Activated T-cell treated with anti-CD3 and anti-CD28 coated beads for 24 hours (primary cell): ENCODE data around the gene PLXNB2.
A peak's percentile ranks its signal among the peaks of the same experiment; 100 is the strongest.

Experiments used
- DNase-seq: peaks from one replicate; pipeline ENCODE4 v3.0.0-alpha.2; 2020; ENCODE audit warnings: low read depth

Gene PLXNB2

DNA sequence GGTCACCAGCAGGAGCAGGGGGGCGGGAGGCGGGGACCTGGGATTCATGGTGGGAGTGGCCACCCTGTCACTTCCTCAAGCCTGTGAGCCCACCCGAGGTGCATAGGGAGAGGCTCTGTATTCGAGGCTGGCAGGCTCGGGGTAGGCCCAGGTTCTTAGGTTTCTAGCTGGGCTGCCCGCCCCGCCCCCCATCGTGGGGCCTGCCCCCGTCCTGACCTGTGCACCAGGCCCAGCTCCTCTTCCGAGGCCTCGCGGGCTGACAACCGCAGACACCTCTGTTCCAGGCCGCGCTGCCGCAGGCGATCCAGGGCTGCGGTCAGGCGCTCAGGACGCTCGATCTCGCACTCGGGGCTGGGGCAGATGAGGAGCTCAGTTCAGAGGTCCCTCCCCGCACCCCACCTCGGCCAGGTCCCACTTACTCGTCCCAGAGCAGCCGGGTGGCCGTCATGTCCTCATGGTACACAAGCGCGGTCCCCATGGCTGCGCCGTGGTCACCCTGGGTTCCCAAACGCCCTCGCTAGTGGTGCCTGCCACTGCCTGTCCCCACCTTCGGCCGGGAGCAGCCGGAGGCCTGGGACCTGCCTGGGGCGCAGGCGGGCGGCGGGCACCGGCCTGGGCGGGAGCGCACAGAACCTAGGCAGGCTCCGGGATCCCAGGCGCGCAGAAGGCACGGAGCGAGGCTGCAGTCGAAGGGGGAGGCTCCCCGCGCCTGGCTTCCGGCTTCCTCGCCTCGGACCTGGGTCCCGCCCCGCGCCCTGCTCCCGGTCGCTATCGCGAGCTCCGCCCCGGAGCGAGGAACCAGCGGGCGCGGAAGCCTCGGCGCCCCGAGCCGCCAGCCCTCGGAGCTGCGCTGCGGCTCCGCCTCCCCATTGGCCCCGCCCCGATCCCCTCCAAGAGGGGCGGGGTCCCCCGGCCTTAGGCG is 56.6 kb downstream of the PLXNB2 start, which contains the start of gene HDAC10:
HDAC10 (minus strand) TSS at position 711 of the 922 bp plus-strand sequence; CDS start at position 478, 233 bp downstream.
- peak; percentile 74 for DNase-seq

DNA sequence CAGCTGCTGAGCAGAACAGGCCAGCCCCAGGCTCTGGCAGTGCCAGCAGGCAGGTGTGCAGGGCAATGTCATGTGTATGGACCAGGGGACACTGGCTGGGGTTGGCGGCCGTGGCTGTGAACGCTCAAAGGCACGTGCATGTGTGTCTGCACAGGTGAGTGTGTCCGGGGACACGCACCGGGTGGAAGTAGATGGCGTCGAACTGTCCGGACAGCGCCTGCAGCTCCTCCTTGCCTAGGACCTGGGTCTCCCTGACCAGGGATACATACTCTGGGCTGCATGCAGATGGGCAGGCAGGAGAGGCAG is 57.2 kb downstream of the PLXNB2 start:
- no peak for DNase-seq

DNA sequence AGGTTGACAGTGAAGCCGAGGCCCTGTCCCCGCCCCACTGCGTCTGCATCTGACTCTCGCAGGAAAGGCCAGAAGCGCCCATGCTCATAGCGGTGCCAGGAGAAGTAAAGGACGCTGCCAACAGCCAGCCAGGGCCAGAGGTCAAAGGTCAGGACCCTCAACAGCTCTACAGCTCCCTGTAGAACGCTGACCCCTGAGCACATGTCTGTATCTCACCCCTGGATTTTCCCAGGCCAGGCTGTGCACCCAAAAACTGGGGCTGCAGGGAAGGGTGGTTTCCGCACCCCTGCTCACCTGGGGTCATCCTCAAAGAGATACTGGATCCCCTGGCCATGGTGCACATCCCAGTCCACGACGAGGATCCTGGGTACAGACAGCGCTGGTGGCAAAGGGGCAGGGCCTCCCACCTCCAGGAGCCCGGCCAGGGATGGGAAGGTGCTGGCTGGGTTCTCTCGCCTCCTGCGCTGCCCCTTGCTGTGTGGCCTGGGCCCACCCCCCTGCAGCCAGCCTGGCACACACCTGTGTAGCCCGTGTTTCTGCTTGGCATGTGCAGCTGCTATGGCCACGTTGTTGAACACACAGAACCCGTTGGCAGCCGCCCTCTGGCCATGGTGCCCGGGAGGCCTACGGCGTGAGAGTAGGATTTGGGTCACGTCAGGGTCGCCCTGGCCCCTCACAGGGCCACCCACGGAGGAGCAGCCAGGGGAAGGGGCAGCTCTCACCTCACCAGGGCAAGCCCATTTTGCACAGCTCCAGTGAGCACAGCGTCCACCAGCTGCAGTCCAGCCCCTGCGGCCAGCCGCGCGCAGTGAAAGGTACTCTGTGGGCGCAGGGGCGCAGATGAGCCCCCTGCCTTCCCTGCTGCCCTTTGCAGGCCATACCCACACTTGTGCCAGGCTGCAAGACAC is 57.9 kb downstream of the PLXNB2 start:
- DNase-seq = no peak

DNA sequence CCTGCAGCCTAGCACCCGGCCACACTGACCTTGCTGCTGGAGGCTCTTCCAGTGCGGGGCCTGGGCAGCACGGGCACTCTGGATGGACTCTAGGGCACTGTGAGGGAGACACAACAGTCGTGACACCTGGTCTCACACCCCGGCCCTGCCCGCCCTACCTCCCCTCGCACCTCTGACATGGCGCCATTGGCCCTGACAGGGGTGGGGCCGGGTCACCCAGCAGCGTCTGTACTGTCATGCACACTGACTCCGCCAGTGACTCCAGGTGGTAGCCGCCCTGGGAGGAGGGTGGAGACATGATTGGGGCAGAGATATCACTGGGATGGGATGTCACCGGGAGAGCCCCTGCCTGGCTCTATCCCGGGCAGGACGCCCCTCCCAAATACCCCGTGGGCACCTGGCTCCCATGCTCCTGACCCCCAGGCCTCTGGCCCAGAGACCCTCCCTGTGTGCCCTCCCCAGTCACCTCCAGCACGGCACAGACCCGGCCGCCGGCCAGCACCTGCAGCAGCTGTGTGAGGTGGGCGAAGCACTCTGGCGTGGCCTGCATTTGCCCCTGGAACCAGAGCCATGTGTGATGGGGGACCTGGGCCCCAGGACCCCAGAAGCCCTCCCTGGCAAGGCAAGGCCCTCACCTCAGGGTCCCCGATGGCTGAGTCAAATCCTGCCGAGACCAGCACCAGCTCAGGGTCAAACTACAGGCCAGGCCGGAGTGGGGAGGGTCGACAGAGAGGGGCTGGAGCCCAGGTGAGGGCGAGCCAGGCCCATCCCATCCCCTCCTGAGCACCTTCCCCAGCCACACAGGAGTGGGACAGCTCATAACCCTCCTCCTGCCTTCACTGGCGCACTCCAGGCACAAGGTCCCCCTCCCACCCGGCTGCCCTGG is 59.0 kb downstream of the PLXNB2 start:
- DNase-seq = no peak

- DNase-seq = no peak
Observed at GRCh38 chr22:50247748-50248147, 59.7 kb downstream of the PLXNB2 start.

DNA sequence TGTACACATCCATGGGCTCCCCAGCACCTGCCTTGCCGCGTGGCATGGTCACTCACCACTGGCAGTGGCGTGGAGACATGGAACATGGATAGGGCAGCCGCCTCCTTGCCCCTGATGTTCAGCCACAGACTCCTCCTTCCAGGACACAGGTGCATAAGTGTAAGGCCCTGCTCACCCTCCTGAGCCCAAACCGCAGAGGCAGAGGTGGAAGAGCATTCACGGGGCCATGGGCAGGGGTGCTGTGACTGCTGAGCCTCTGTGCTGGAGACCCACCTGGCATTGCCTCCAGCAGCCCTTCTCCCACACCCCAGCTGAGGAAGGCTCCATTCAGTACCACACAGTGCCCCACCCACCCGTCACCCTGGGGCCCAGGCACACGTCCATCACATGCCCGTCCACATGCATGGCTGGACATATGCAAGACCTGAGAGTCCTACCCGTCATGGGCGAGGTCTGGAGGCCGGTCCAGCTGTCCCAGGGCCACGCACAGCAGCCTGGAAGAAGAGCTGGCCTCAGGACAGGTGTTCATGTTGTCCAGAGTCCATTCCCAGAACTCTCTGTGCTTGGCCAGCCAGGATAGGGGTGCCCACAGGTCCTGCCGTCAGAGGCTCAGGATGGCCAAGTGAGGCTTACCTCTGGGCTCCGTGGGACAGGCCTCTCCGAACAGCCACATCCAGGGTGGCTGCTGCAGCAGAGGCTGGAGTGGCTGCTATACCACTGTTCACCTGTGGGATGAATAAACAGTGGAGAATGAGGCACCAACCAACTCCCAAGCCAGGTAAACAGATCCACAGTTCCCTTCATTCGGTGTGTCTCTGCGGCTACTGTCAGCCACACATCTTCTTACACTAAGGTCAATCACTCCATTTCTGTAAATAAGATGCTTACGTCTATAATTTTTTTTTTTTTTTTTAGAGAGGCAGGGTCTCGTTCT is 60.9 kb downstream of the PLXNB2 start:
- DNase-seq = no peak

GRCh38 chr22:50245214-50246072 is 62.0 kb downstream of the PLXNB2 start:
- no peak for DNase-seq

GRCh38 chr22:50244420-50245213 is 62.8 kb downstream of the PLXNB2 start, which contains the start of gene TUBGCP6:
Gene TUBGCP6, minus strand, starts transcription at chr22:50245023. Its CDS starts 564 bp downstream, at chr22:50244459.
- peak; percentile 89 for DNase-seq

- no peak for DNase-seq
Observed at GRCh38 chr22:50243685-50244419, 63.6 kb downstream of the PLXNB2 start.

DNA sequence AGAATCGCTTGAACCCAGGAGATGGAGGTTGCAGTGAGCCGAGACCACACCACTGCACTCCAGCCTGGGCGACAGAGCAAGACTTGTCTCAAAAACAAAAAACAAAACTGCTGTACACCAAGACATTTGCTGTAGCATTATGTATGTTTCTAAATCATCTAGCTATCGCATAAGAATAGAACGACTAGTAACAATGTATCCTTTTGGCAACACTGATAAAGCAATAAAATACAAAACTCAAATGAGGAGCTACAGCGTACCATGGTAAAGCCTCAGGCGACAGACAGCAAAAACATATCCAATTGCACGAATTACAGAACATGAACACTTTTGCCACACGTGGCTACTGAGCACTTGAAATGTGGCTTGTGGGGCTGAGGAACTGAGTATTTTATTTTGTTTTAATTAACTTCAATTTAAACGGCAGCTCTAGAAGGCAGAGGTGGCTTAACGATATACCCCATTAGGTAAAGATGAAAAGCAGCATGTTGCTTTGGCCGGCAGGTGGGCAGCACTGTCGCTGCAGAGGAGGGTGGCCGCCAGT is 65.0 kb downstream of the PLXNB2 start:
- DNase-seq = no peak

DNA sequence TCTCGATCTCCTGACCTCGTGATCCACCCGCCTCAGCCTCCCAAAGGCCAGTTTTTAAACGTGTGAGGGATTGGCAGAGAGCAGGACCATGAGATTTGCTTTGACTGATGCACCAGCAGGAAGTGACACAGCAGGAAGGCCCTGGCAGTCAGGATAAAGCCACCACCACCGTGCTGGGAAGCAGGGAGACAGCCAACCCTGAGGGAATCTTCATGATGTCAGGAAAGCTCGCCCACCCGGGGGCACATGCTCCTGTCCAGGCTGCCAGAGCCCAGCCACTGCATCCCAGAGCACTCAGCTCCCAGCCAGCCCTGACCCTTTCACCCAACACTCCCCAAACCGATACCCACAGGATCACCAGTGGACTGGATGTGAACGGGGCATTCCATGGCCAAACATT is 68.7 kb downstream of the PLXNB2 start:
- DNase-seq = no peak

- DNase-seq = no peak
Observed at GRCh38 chr22:50236731-50237409, 70.6 kb downstream of the PLXNB2 start.

- no peak for DNase-seq
Observed at GRCh38 chr22:50233223-50233622, 74.2 kb downstream of the PLXNB2 start.

- DNase-seq = no peak
Observed at GRCh38 chr22:50232481-50233151, 74.8 kb downstream of the PLXNB2 start.

- DNase-seq = no peak
Observed at GRCh38 chr22:50229370-50229769, 78.1 kb downstream of the PLXNB2 start.

GRCh38 chr22:50228366-50228765 is 79.1 kb downstream of the PLXNB2 start:
- DNase-seq = no peak
